Adrenal gland (tissue), 12 donors: ENCODE results near the gene SORCS3. TPM values are rescaled to one million over a fixed set of nuclear protein-coding genes. Genes with fewer than 3 reads are reported as not detected.
A peak's percentile ranks its signal among the peaks of the same experiment; 100 is the strongest.

Experiments
- DNase-seq, 7 donors: peaks; one replicate each; pipeline ENCODE4 v3.0.0-alpha.2; 2019 to 2020
- H3K27ac ChIP-seq, 5 donors: fragments of 200-600 bp; sonication (generic) in 4 of 5; 1 replicate in 3 of 5; 2 replicates in 2 of 5; pipeline versions ENCODE4 v1.5.1 to v1.8.0; 2016 to 2020; ENCODE audit warnings: mild to moderate bottlenecking in 1 of 5
- H3K27me3 ChIP-seq: fragments of 200-600 bp; 2 replicates; pipeline ENCODE4 v1.8.0; 2021
- H3K36me3 ChIP-seq, 2 donors: fragments of 200-600 bp; replicated peaks in 1 of 2; 1 replicate in 1 of 2; 2 replicates in 1 of 2; pipeline versions ENCODE4 v1.5.1 to v1.8.0; 2018 to 2022
- H3K4me1 ChIP-seq, 2 donors: fragments of 200-600 bp; replicated peaks in 1 of 2; 1 replicate in 1 of 2; 2 replicates in 1 of 2; pipeline versions ENCODE4 v1.5.1 to v1.8.0; 2018 to 2021
- H3K4me3 ChIP-seq, 4 donors: fragments of 200-600 bp; sonication (generic) in 3 of 4; one replicate each; pipeline ENCODE4 v1.5.1; 2016 to 2018
- H3K9me3 ChIP-seq, 3 donors: fragments of 200-600 bp; sonication (generic) in 1 of 3; replicated peaks in 1 of 3; 1 replicate in 2 of 3; 2 replicates in 1 of 3; pipeline versions ENCODE4 v1.5.1 to v1.8.0; 2016 to 2021
- CTCF ChIP-seq, 6 experiments: fragments of 450-650 bp in 4 of 6; fragments of 200-600 bp in 2 of 6; sonication (generic) in 1 of 6; IDR thresholded peaks; 1 replicate in 5 of 6; 2 replicates in 1 of 6; pipeline versions ENCODE4 v1.5.1 to v1.8.0; 2016 to 2021; ENCODE audit warnings: antibody characterized with exemption in 6 of 6, mild to moderate bottlenecking in 2 of 6, moderate library complexity in 1 of 6
- POLR2A ChIP-seq, 2 donors: fragments of 450-650 bp; IDR thresholded peaks; one replicate each; pipeline ENCODE4 v1.6.1; 2017; ENCODE audit warnings: antibody characterized with exemption in 2 of 2, mild to moderate bottlenecking in 2 of 2, moderate library complexity in 1 of 2
- WGBS, 4 donors: extraction: QIAGEN DNeasy Blood & Tissue Kit in 2 of 4; methylation state at CpG; one replicate each; pipeline versions ENCODE4 v1.1.5 to v1.1.7; 2013 to 2017; 5-methylcytosine and 5-hydroxymethylcytosine counted together
- intact Hi-C, 2 donors: fragments of 100-400 bp; cut with DNase I; formaldehyde crosslinking; loops; one replicate each; pipeline versions ENCODE4 v1.14.1 to v1.15.0; 2022 to 2023
- polyA plus RNA-seq, 3 donors: library from polyadenylated mRNA; stranded (reverse); fragments of 200-250 nt in 2 of 3; fragments of 350-450 nt in 1 of 3; fragmentation: Illumina TruSeq in 1 of 3; extraction: RNeasy Lipid Tissue Mini Kit (QIAGEN cat#74804) in 1 of 3; gene quantifications; one replicate each; pipeline ENCODE4 v1.2.3, GENCODE V29; 2013 to 2014
- total RNA-seq, 9 donors: library from RNA; depleted of rRNA in 4 of 9; stranded (reverse); fragments of >200 nt in 4 of 9; fragments of 120-200 nt in 1 of 9; fragmentation: NEBNext Ultra II Directional in 1 of 9; extraction: Animal tissue kit (Norgen Biotek cat#: 25700) in 1 of 9; gene quantifications; one replicate each; pipeline versions ENCODE4 v1.1.0 to v1.2.4, GENCODE V29; 2013 to 2023
- donor health status: healthy with polysubstance abuse.
- donor health status: Bipolar disorder and iron deficiency.
- donor health status: DM: yes; HTN: yes; CAD: no.
- donor health status: DM: no; HTN: no; CAD: no.
- donor health status: DM: no; HTN: no; CAD: no.
- donor health status: DM: yes; HTN: yes; CAD: no.

The SORCS3 gene
- total and polyA plus RNA-seq, 12 donors = 0.22 to 3.4 (median 1.2) TPM; not detected in 2

GRCh38 chr10:105288026-105288425, 646.9 kb downstream of the SORCS3 start:
- H3K27ac ChIP-seq = no peak overlapping the region
- 44 to 81% (median 63%) methylated on average over 2 of the region's 2 CpGs for WGBS, 4 donors
- no peak for TF ChIP-seq POLR2A (IDR thresholded peaks at IDR 0.05)
- TF ChIP-seq CTCF (IDR thresholded peaks at IDR 0.05) = no peak
- intact Hi-C loops = no loop called here
- H3K9me3 ChIP-seq = no peaks in the 10 kb centered on the region
- no peaks in the 10 kb centered on the region for H3K27me3 ChIP-seq
- no peak for DNase-seq
- H3K4me1 ChIP-seq = no peaks in the 10 kb centered on the region
- H3K4me3 ChIP-seq = no peak overlapping the region
- no peaks in the 10 kb centered on the region for H3K36me3 ChIP-seq

- H3K4me3 ChIP-seq = no peak overlapping the region
- H3K4me1 ChIP-seq = no peaks in the 10 kb centered on the region
- H3K27ac ChIP-seq = no peak overlapping the region
- DNase-seq = no peak
- H3K36me3 ChIP-seq = no peaks in the 10 kb centered on the region
- no peaks in the 10 kb centered on the region for H3K9me3 ChIP-seq
- no peaks in the 10 kb centered on the region for H3K27me3 ChIP-seq
- intact Hi-C loops = no loop called here
- no peak for TF ChIP-seq CTCF (IDR thresholded peaks at IDR 0.05)
- no peak for TF ChIP-seq POLR2A (IDR thresholded peaks at IDR 0.05)
These were observed 647.5 kb downstream of the SORCS3 start for GRCh38 chr10:105288613-105289012.

- TF ChIP-seq POLR2A (IDR thresholded peaks at IDR 0.05) (no peak), CTCF (IDR thresholded peaks at IDR 0.05) (no peak)
- no peak overlapping the region for H3K27ac ChIP-seq
- H3K27me3 ChIP-seq = no peaks in the 10 kb centered on the region
- H3K9me3 ChIP-seq = no peaks in the 10 kb centered on the region
- 42 to 62% (median 50%) methylated on average over 4 of the region's 4 CpGs for WGBS, 4 donors
- no peak overlapping the region for H3K4me3 ChIP-seq
- H3K36me3 ChIP-seq = no peaks in the 10 kb centered on the region
- H3K4me1 ChIP-seq = no peaks in the 10 kb centered on the region
- DNase-seq = no peak
- intact Hi-C loops = no loop called here
These were observed 650.5 kb downstream of the SORCS3 start for GRCh38 chr10:105291571-105291970.

GRCh38 chr10:105292236-105292635, 651.1 kb downstream of the SORCS3 start:
- no peaks in the 10 kb centered on the region for H3K4me1 ChIP-seq
- intact Hi-C loops = no loop called here
- H3K27ac ChIP-seq = no peak overlapping the region
- no peaks in the 10 kb centered on the region for H3K9me3 ChIP-seq
- H3K27me3 ChIP-seq = no peaks in the 10 kb centered on the region
- no peaks in the 10 kb centered on the region for H3K36me3 ChIP-seq
- TF ChIP-seq CTCF (IDR thresholded peaks at IDR 0.05) = no peak
- TF ChIP-seq POLR2A (IDR thresholded peaks at IDR 0.05) = no peak
- no peak overlapping the region for H3K4me3 ChIP-seq
- DNase-seq = peak in 1 of 7 donors; percentile 65
- 57 to 63% (median 60%) methylated on average over 3 of the region's 3 CpGs for WGBS, 4 donors
